T-cell (primary cell): ENCODE measurements around the gene MAP3K15. TPM values are rescaled to one million over a fixed set of nuclear protein-coding genes. Genes with fewer than 3 reads are reported as not detected.

Experiments
- ATAC-seq, 4 experiments: fragments of 200-7000 bp in 3 of 4; fragments of 150-1000 bp in 1 of 4; cut with Tn5 transposase; replicated peaks in 1 of 4; 1 replicate in 3 of 4; 2 replicates in 1 of 4; pipeline ENCODE4 v1.10.0; 2021; ENCODE audit warnings: moderate library complexity in 3 of 4, mild to moderate bottlenecking in 2 of 4, moderate number of reproducible peaks in 1 of 4
- CTCF ChIA-PET, 2 donors: fragments of 300-600 bp; sonication (Branson Sonifier 250); formaldehyde crosslinking; loops; one replicate each; lab custom pipeline; 2022; ENCODE audit warnings: antibody characterized with exemption in 2 of 2; lab: Charles Lee
- POLR2A ChIA-PET, 2 donors: fragments of 300-600 bp; sonication (Branson Sonifier 250); formaldehyde crosslinking; loops; one replicate each; lab custom pipeline; 2022; ENCODE audit warnings: antibody characterized with exemption in 2 of 2; lab: Charles Lee
- DNase-seq, 35 experiments: peaks; one replicate each; pipeline versions ENCODE4 v3.0.0 to v3.0.0-alpha.2; 2013 to 2023
- H3K27ac ChIP-seq: one replicate; pipeline ENCODE4 v1.5.1; 2013; ENCODE audit warnings: low read length
- H3K27me3 ChIP-seq, 2 experiments: replicated peaks in 1 of 2; 1 replicate in 1 of 2; 2 replicates in 1 of 2; pipeline versions ENCODE4 v1.6.1 to v1.7.0; 2013; ENCODE audit warnings: low read length in 1 of 2, mixed read lengths in 1 of 2; ENCODE audit not compliant: control insufficient read depth in 2 of 2, insufficient read depth in 2 of 2; ENCODE audit errors: extremely low read depth in 1 of 2
- H3K36me3 ChIP-seq, 2 donors: 1 replicate in 1 of 2; 2 replicates in 1 of 2; pipeline versions ENCODE4 v1.6.1 to v1.7.0; 2013; ENCODE audit warnings: low read length in 1 of 2; ENCODE audit not compliant: control insufficient read depth in 2 of 2, insufficient read depth in 1 of 2; ENCODE audit errors: extremely low read depth in 1 of 2
- H3K4me1 ChIP-seq, 2 experiments: 1 replicate in 1 of 2; 2 replicates in 1 of 2; pipeline versions ENCODE4 v1.6.1 to v1.7.0; 2013; ENCODE audit warnings: low read length in 2 of 2, mixed read lengths in 1 of 2; ENCODE audit not compliant: insufficient read depth in 2 of 2, control insufficient read depth in 1 of 2; ENCODE audit errors: extremely low read depth in 1 of 2
- H3K4me3 ChIP-seq, 2 donors: 1 replicate in 1 of 2; 2 replicates in 1 of 2; pipeline versions ENCODE4 v1.5.1 to v1.7.0; 2013; ENCODE audit warnings: mild to moderate bottlenecking in 2 of 2, low read length in 1 of 2, moderate library complexity in 1 of 2; ENCODE audit not compliant: control insufficient read depth in 1 of 2; ENCODE audit errors: extremely low read depth in 1 of 2
- H3K9me3 ChIP-seq: 2 replicates; pipeline ENCODE4 v1.7.0; 2013
- H3K27ac Mint-ChIP-seq, 2 donors: one replicate each; pipeline ENCODE4 v1.8.0; 2020 to 2021; ENCODE audit warnings: mild to moderate bottlenecking in 2 of 2, mixed read lengths in 2 of 2
- H3K27me3 Mint-ChIP-seq, 2 donors: one replicate each; pipeline ENCODE4 v1.8.0; 2021 to 2022; ENCODE audit warnings: mixed read lengths in 2 of 2
- H3K36me3 Mint-ChIP-seq: one replicate; pipeline ENCODE4 v1.8.0; 2021; ENCODE audit warnings: mixed read lengths
- H3K4me1 Mint-ChIP-seq, 3 donors: one replicate each; pipeline ENCODE4 v1.8.0; 2020 to 2022; ENCODE audit warnings: mixed read lengths in 3 of 3, mild to moderate bottlenecking in 1 of 3
- H3K4me3 Mint-ChIP-seq, 3 donors: one replicate each; pipeline ENCODE4 v1.8.0; 2020 to 2022; ENCODE audit warnings: mild to moderate bottlenecking in 3 of 3, mixed read lengths in 3 of 3, moderate library complexity in 3 of 3
- H3K9me3 Mint-ChIP-seq, 3 donors: one replicate each; pipeline ENCODE4 v1.8.0; 2020 to 2022; ENCODE audit warnings: mixed read lengths in 3 of 3
- WGBS: methylation state at CpG from one replicate; pipeline ENCODE4 v1.1.5; 2013; ENCODE audit warnings: missing lambda C conversion rate; ENCODE audit not compliant: insufficient coverage; 5-methylcytosine and 5-hydroxymethylcytosine counted together
- total RNA-seq, 35 experiments: library from RNA in 6 of 35; stranded (reverse) in 6 of 35; fragments of 120-200 nt in 1 of 35; gene quantifications; one replicate each; pipeline versions ENCODE4 v1.2.1 to v1.2.4 and lab custom pipeline; 2013 to 2026

The MAP3K15 gene
- total RNA-seq, 5 donors from 2014 or later (not counting 1 experiment from before 2014, with no cell fraction given), result 0.09 to 0.23 TPM; not detected in 3

GRCh38 chrX:19332983-19333382, 182.3 kb downstream of the MAP3K15 start:
- no peak overlapping the region for H3K4me3 Mint-ChIP-seq
- no peaks in the 10 kb centered on the region for H3K36me3 ChIP-seq
- ChIA-PET POLR2A (no interaction called here), CTCF (interaction anchor here in 1 of 2 donors (0.5 to 0.9 kb wide), 2 partner anchors 391 to 1595 kb away, joined by 3 read pairs; no protein-coding TSS in a partner anchor)
- H3K36me3 Mint-ChIP-seq, result no peaks in the 10 kb centered on the region
- no peaks in the 10 kb centered on the region for H3K4me1 ChIP-seq
- no peaks in the 10 kb centered on the region for H3K9me3 ChIP-seq
- H3K27me3 Mint-ChIP-seq, result peaks cover 0 to 4% of the 10 kb centered on the region in 2 donors
- no peaks in the 10 kb centered on the region for H3K4me1 Mint-ChIP-seq
- ATAC-seq (no peak), DNase-seq (no peak)
- WGBS, result 81% methylated on average over 4 of the region's 5 CpGs
- no peak overlapping the region for H3K27ac ChIP-seq
- H3K9me3 Mint-ChIP-seq, result peaks cover 2 to 4% (median 4%) of the 10 kb centered on the region in 3 donors
- no peak overlapping the region for H3K27ac Mint-ChIP-seq
- no peaks in the 10 kb centered on the region for H3K27me3 ChIP-seq
- no peak overlapping the region for H3K4me3 ChIP-seq

DNA sequence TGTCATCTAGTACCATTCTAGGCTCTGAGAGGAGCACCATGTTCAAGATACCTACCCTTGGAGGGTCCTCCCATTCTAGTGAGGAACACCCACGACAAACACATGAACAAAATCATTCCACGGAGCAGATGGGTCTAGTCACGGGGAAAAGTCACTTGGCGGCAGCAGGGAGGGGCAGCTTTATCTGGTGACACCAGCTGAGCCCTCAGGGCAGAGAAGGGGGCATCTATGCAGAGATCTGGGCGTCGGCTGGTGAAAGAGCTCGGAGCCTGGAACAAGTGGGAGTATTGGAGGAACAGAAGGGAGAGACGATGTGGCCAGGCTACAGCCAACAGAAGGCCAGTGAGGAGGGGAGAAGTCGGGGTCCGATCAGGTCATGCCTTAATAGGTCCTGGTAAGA, 183.5 kb downstream of the MAP3K15 start:
- no peak overlapping the region for H3K27ac ChIP-seq
- peaks cover 2 to 4% (median 4%) of the 10 kb centered on the region in 3 donors for H3K9me3 Mint-ChIP-seq
- H3K36me3 ChIP-seq, result no peaks in the 10 kb centered on the region
- H3K27me3 ChIP-seq, result no peaks in the 10 kb centered on the region
- no peak overlapping the region for H3K4me3 Mint-ChIP-seq
- H3K4me3 ChIP-seq, result no peak overlapping the region
- DNase-seq (no peak), ATAC-seq (no peak)
- POLR2A ChIA-PET, result no interaction called here
- no peaks in the 10 kb centered on the region for H3K4me1 ChIP-seq
- CTCF ChIA-PET, result no interaction called here
- no peak overlapping the region for H3K27ac Mint-ChIP-seq
- no peaks in the 10 kb centered on the region for H3K4me1 Mint-ChIP-seq
- no peaks in the 10 kb centered on the region for H3K36me3 Mint-ChIP-seq
- H3K9me3 ChIP-seq, result no peaks in the 10 kb centered on the region
- peaks cover 0 to 4% of the 10 kb centered on the region in 2 donors for H3K27me3 Mint-ChIP-seq
- WGBS, result 76% methylated on average over 3 of the region's 10 CpGs

DNA sequence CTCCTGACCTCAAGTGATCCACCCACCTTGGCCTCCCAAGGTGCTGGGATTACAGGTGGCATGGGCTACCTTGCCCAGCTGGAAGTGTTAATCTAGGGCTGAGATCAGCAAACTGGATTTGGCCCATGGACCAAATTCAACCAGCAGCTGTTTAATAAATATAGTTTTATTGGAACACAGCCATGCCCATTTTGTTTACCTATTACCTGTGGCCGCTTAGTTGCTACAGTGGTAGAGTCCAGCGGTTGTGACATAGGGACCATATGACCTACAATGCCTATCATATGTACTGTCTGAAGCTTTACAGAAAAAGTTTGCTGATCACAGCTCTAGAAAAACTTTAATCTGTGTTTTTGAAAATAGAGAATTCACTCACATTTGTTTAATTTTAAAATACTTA, 188.7 kb downstream of the MAP3K15 start:
- ChIA-PET POLR2A (interaction anchor here in 1 of 2 donors (0.6 kb wide), 1 partner anchor 167 kb away, joined by 4 read pairs; no protein-coding TSS in a partner anchor), CTCF (no interaction called here)
- Mint-ChIP-seq H3K27ac (no peak overlapping the region), H3K36me3 (no peaks in the 10 kb centered on the region), H3K4me3 (no peak overlapping the region), H3K9me3 (no peaks in the 10 kb centered on the region), H3K27me3 (peaks cover 1 to 6% of the 10 kb centered on the region in 2 donors), H3K4me1 (no peaks in the 10 kb centered on the region)
- no CpG with 5 or more reads among the region's 2 CpGs for WGBS
- Histone ChIP-seq H3K4me3 (no peak overlapping the region), H3K4me1 (no peaks in the 10 kb centered on the region), H3K36me3 (no peaks in the 10 kb centered on the region), H3K27me3 (no peaks in the 10 kb centered on the region), H3K9me3 (no peaks in the 10 kb centered on the region), H3K27ac (no peak overlapping the region)
- ATAC-seq, result no peak
- DNase-seq, result no peak

Other genes with a start within 250 kb of the MAP3K15 start
- 100 to 1,000 TPM in 3 of 5 donors, 10 to 100 TPM in 2; 84.0 to 120 (median 114) TPM for gene PDHA1, start 171.6 kb downstream of the MAP3K15 start, total RNA-seq